ENCODE measurements around the gene NHLRC2. TPM values are rescaled to one million over a fixed set of nuclear protein-coding genes. Genes with fewer than 3 reads are reported as not detected.

NHLRC2 gene, protein sequence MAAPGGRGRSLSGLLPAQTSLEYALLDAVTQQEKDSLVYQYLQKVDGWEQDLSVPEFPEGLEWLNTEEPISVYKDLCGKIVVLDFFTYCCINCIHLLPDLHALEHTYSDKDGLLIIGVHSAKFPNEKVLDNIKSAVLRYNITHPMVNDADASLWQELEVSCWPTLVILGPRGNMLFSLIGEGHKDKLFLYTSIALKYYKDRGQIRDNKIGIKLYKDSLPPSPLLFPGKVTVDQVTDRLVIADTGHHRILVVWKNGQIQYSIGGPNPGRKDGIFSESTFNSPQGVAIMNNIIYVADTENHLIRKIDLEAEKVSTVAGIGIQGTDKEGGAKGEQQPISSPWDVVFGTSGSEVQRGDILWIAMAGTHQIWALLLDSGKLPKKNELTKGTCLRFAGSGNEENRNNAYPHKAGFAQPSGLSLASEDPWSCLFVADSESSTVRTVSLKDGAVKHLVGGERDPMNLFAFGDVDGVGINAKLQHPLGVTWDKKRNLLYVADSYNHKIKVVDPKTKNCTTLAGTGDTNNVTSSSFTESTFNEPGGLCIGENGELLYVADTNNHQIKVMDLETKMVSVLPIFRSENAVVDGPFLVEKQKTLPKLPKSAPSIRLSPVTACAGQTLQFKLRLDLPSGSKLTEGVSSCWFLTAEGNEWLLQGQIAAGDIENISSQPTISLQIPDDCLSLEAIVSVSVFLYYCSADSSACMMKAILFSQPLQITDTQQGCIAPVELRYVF
- total RNA-seq = 13.9 and 14.1 TPM in 2 replicates

DNA sequence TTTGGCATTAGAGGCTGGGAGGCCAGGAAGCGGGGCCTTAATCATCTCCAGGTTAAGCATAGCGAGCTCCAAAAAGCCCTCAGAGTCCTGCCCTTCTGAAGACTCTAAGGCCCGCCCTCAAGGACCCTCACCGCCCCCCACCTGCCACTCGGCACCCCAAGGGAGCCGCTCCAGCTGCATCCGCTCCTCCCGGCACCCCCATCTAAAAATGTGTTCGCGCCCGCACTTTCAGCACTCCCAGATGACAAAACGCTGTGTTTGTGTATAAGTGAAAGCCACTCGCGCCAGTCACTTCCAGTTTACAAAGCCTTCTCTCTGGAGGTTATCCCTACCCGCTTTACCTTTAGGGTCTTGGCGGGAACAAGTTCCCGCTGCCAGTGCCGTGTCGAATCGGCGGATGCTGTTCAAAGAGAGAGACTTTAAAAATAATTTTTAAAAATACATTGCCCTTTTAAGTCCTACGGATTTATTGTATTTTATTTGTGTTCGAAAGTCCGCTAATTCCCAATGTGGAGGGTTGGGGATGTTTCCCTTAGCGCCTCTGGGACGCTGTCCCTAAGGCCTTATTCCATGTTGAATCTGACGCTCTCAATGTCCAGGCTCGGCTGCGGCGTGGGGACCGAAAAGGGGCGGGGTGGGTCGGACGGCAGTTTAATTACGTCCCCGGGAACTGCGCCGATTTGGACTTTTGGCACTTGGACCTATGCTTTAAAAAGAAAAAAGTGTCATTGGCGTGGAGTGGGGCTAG, at the start of gene NHLRC2, which contains the start of gene DCLRE1A:
Gene NHLRC2, plus strand, starts transcription at position 649 of the 748 bp plus-strand sequence. CDS start 212 bp downstream, outside the sequence.
Gene DCLRE1A, minus strand, starts transcription at position 70 of the 748 bp plus-strand sequence. CDS start 900 bp downstream, outside the sequence.

Other genes starting within 250 kb of the NHLRC2 start
- gene NRAP, start 190.6 kb upstream of the NHLRC2 start, total RNA-seq = not detected in 2 replicates
- gene CASP7, start 174.7 kb upstream of the NHLRC2 start, total RNA-seq = 19.1 and 21.4 TPM in 2 replicates
- gene PLEKHS1, start 103.0 kb upstream of the NHLRC2 start, total RNA-seq = not detected in 2 replicates
- 1.6 and 2.5 TPM in 2 replicates for gene DCLRE1A, start 579 bp upstream of the NHLRC2 start, total RNA-seq
- not detected in 2 replicates for gene ADRB1, start 189.2 kb downstream of the NHLRC2 start, total RNA-seq

Data from pericardium fibroblast (primary cell).